Aorta (tissue), 5 donors: ENCODE data around the gene TRMT2A. TPM values are rescaled to one million over a fixed set of nuclear protein-coding genes. Genes with fewer than 3 reads are reported as not detected.

Experiments
- ATAC-seq: fragments of 200-7000 bp; cut with Tn5 transposase; one replicate; pipeline ENCODE4 v1.9.1; 2022; ENCODE audit warnings: moderate library complexity; ENCODE audit not compliant: low FRiP score
- DNase-seq, 2 donors: peaks; one replicate each; pipeline ENCODE4 v3.0.0-alpha.2; 2020
- H3K27ac ChIP-seq, 2 donors: one replicate each; pipeline ENCODE4 v1.5.1; 2013; ENCODE audit warnings: low read length in 2 of 2, mild to moderate bottlenecking in 2 of 2, moderate library complexity in 2 of 2, control low read depth in 1 of 2, inconsistent platforms in 1 of 2, low read depth in 1 of 2
- H3K27me3 ChIP-seq, 2 donors: one replicate each; pipeline ENCODE4 v1.6.1; 2013; ENCODE audit warnings: control low read depth in 1 of 2, low read length in 1 of 2, mild to moderate bottlenecking in 1 of 2, moderate library complexity in 1 of 2; ENCODE audit not compliant: insufficient read depth in 2 of 2, control insufficient read depth in 1 of 2
- H3K36me3 ChIP-seq, 2 donors: one replicate each; pipeline ENCODE4 v1.6.1; 2013; ENCODE audit warnings: control low read depth in 1 of 2, low read length in 1 of 2, mild to moderate bottlenecking in 1 of 2; ENCODE audit not compliant: insufficient read depth in 2 of 2, control insufficient read depth in 1 of 2
- H3K4me1 ChIP-seq, 2 donors: one replicate each; pipeline ENCODE4 v1.6.1; 2013; ENCODE audit warnings: low read length in 2 of 2, control low read depth in 1 of 2, mild to moderate bottlenecking in 1 of 2, moderate library complexity in 1 of 2; ENCODE audit not compliant: insufficient read depth in 2 of 2, control insufficient read depth in 1 of 2
- H3K4me3 ChIP-seq, 2 donors: one replicate each; pipeline ENCODE4 v1.5.1; 2013; ENCODE audit warnings: low read length in 2 of 2, control low read depth in 1 of 2, mild to moderate bottlenecking in 1 of 2
- H3K9me3 ChIP-seq: one replicate; pipeline ENCODE4 v1.6.1; 2013; ENCODE audit warnings: mild to moderate bottlenecking, low read length; ENCODE audit not compliant: control insufficient read depth
- WGBS, 2 donors: extraction: QIAGEN DNeasy Blood & Tissue Kit; methylation state at CpG; one replicate each; pipeline ENCODE4 v1.1.7; 2013; 5-methylcytosine and 5-hydroxymethylcytosine counted together
- intact Hi-C, 2 donors: fragments of 100-400 bp; cut with DNase I; formaldehyde crosslinking; loops; one replicate each; pipeline versions ENCODE4 v1.14.2 to v1.15.0; 2022
- polyA plus RNA-seq, 2 donors: library from polyadenylated mRNA; stranded (reverse); fragments of 200-250 nt; gene quantifications; one replicate each; pipeline ENCODE4 v1.2.3, GENCODE V29; 2013
- total RNA-seq, 2 donors: library from RNA; stranded (reverse); fragmentation: NEBNext Ultra II Directional; extraction: Animal tissue kit (Norgen Biotek cat#: 25700); gene quantifications; one replicate each; pipeline ENCODE4 v1.2.1, GENCODE V29; 2021
- donor health status: healthy with polysubstance abuse.
- donor health status: Bipolar disorder and iron deficiency.
- donor health status: DM: no; HTN: no; CAD: no.
- donor health status: DM: no; HTN: no; CAD: no.
- donor health status: DM: yes; HTN: yes; CAD: no.

Gene TRMT2A
- total and polyA plus RNA-seq, 4 donors: 15.9 to 152 (median 46.2) TPM

- intact Hi-C loops: no loop called here
Observed at GRCh38 chr22:20106205-20106848, 10.7 kb downstream of the TRMT2A start.

GRCh38 chr22:20105456-20106204 lies 11.4 kb downstream of the TRMT2A start:
- intact Hi-C loops: no loop called here
- no peak overlapping the region for H3K27ac ChIP-seq
- H3K36me3 ChIP-seq: peaks cover 0 to 14% of the 10 kb centered on the region in 2 donors
- WGBS, 2 donors: 92 to 95% methylated on average over 7 of the region's 7 CpGs
- H3K4me1 ChIP-seq: no peaks in the 10 kb centered on the region
- ATAC-seq (no peak), DNase-seq (peak; percentile 34 to 36)
- no peak overlapping the region for H3K4me3 ChIP-seq
- H3K9me3 ChIP-seq: no peaks in the 10 kb centered on the region
- no peaks in the 10 kb centered on the region for H3K27me3 ChIP-seq

More at GRCh38 chr22:20106205-20106848, 10.7 kb downstream of the TRMT2A start:
- no peaks in the 10 kb centered on the region for H3K9me3 ChIP-seq
- WGBS, 2 donors: 87 to 89% methylated on average over 20 of the region's 20 CpGs
- H3K36me3 ChIP-seq: peaks cover 0 to 14% of the 10 kb centered on the region in 2 donors
- ATAC-seq: no peak
- no peak overlapping the region for H3K27ac ChIP-seq
- DNase-seq: peak; percentile 25 to 56
- H3K4me3 ChIP-seq: no peak overlapping the region
- no peaks in the 10 kb centered on the region for H3K4me1 ChIP-seq
- H3K27me3 ChIP-seq: no peaks in the 10 kb centered on the region

GRCh38 chr22:20102203-20102780 lies 14.7 kb downstream of the TRMT2A start:
- H3K9me3 ChIP-seq: no peaks in the 10 kb centered on the region
- no peaks in the 10 kb centered on the region for H3K4me1 ChIP-seq
- H3K27ac ChIP-seq: no peak overlapping the region
- H3K27me3 ChIP-seq: no peaks in the 10 kb centered on the region
- WGBS, 2 donors: 88% methylated on average over 12 of the region's 12 CpGs
- intact Hi-C loops: no loop called here
- peaks cover 4 to 9% of the 10 kb centered on the region in 2 donors for H3K36me3 ChIP-seq
- peak; percentile 36 to 37 for DNase-seq
- ATAC-seq: no peak
- no peak overlapping the region for H3K4me3 ChIP-seq

- peaks cover 4 to 8% of the 10 kb centered on the region in 2 donors for H3K36me3 ChIP-seq
- intact Hi-C loops: no loop called here
- H3K4me1 ChIP-seq: no peaks in the 10 kb centered on the region
- no peak overlapping the region for H3K4me3 ChIP-seq
- no peak overlapping the region for H3K27ac ChIP-seq
- no peaks in the 10 kb centered on the region for H3K9me3 ChIP-seq
- DNase-seq (peak; percentile 34 to 75), ATAC-seq (no peak)
- 82 to 84% methylated on average over 8 of the region's 8 CpGs for WGBS, 2 donors
- H3K27me3 ChIP-seq: no peaks in the 10 kb centered on the region
Observed at GRCh38 chr22:20101638-20102037, 15.4 kb downstream of the TRMT2A start.

- intact Hi-C loops: no loop called here
Observed at GRCh38 chr22:20099099-20099711, 17.8 kb downstream of the TRMT2A start.

GRCh38 chr22:20096574-20097420 lies 20.2 kb downstream of the TRMT2A start:
- no peaks in the 10 kb centered on the region for H3K9me3 ChIP-seq
- intact Hi-C loops: no loop called here
- peaks cover 2 to 4% of the 10 kb centered on the region in 2 donors for H3K36me3 ChIP-seq
- H3K4me1 ChIP-seq: no peaks in the 10 kb centered on the region
- DNase-seq (no peak), ATAC-seq (no peak)
- H3K27ac ChIP-seq: no peak overlapping the region
- no peaks in the 10 kb centered on the region for H3K27me3 ChIP-seq
- WGBS, 2 donors: 98 to 100% methylated on average over 2 of the region's 2 CpGs
- no peak overlapping the region for H3K4me3 ChIP-seq

More at GRCh38 chr22:20099099-20099711, 17.8 kb downstream of the TRMT2A start:
- no peak for ATAC-seq
- Histone ChIP-seq H3K9me3 (no peaks in the 10 kb centered on the region), H3K27me3 (no peaks in the 10 kb centered on the region), H3K4me3 (no peak overlapping the region), H3K36me3 (peaks cover 4 to 6% of the 10 kb centered on the region in 2 donors), H3K4me1 (no peaks in the 10 kb centered on the region), H3K27ac (no peak overlapping the region)
- WGBS, 2 donors: 93 to 94% methylated on average over 6 of the region's 6 CpGs
- DNase-seq: peak; percentile 12 to 59

GRCh38 chr22:20095521-20095920 lies 21.5 kb downstream of the TRMT2A start:
- 98 to 99% methylated on average over 4 of the region's 4 CpGs for WGBS, 2 donors
- no peak overlapping the region for H3K4me3 ChIP-seq
- no peaks in the 10 kb centered on the region for H3K27me3 ChIP-seq
- H3K9me3 ChIP-seq: no peaks in the 10 kb centered on the region
- ATAC-seq: no peak
- H3K36me3 ChIP-seq: peaks cover 4% of the 10 kb centered on the region in 2 donors
- intact Hi-C loops: no loop called here
- H3K4me1 ChIP-seq: no peaks in the 10 kb centered on the region
- DNase-seq: peak in 1 of 2 donors; percentile 6
- no peak overlapping the region for H3K27ac ChIP-seq

- intact Hi-C loops: no loop called here
- Histone ChIP-seq H3K9me3 (no peaks in the 10 kb centered on the region), H3K4me1 (no peaks in the 10 kb centered on the region), H3K4me3 (no peak overlapping the region), H3K27me3 (no peaks in the 10 kb centered on the region), H3K27ac (no peak overlapping the region), H3K36me3 (peaks cover 0 to 4% of the 10 kb centered on the region in 2 donors)
- peak; percentile 38 to 61 for DNase-seq
- 83% methylated on average over 15 of the region's 15 CpGs for WGBS, 2 donors
- no peak for ATAC-seq
Observed at GRCh38 chr22:20094197-20094807, 22.7 kb downstream of the TRMT2A start.
